Measurements from ENCODE around the gene PARP1.
"Not testable (repeated sequence)": the region's sequence is repeated elsewhere in the genome, so short reads cannot be mapped to it uniquely, and the experiment has no call there.

PARP1 gene

GRCh38 chr1:226351709-226352108 is 56.2 kb downstream of the PARP1 start:
- DNase-seq (ENCODE audit: low spot score), result no peak

- DNase-seq (ENCODE audit: low spot score), result no peak
These were observed 57.4 kb downstream of the PARP1 start for GRCh38 chr1:226350519-226350865.

- peak; percentile 67 for DNase-seq (ENCODE audit: low spot score)
These were observed 57.9 kb downstream of the PARP1 start for GRCh38 chr1:226349801-226350518.

- DNase-seq (ENCODE audit: low spot score), result no peak
These were observed 58.8 kb downstream of the PARP1 start for GRCh38 chr1:226349081-226349480.

DNA sequence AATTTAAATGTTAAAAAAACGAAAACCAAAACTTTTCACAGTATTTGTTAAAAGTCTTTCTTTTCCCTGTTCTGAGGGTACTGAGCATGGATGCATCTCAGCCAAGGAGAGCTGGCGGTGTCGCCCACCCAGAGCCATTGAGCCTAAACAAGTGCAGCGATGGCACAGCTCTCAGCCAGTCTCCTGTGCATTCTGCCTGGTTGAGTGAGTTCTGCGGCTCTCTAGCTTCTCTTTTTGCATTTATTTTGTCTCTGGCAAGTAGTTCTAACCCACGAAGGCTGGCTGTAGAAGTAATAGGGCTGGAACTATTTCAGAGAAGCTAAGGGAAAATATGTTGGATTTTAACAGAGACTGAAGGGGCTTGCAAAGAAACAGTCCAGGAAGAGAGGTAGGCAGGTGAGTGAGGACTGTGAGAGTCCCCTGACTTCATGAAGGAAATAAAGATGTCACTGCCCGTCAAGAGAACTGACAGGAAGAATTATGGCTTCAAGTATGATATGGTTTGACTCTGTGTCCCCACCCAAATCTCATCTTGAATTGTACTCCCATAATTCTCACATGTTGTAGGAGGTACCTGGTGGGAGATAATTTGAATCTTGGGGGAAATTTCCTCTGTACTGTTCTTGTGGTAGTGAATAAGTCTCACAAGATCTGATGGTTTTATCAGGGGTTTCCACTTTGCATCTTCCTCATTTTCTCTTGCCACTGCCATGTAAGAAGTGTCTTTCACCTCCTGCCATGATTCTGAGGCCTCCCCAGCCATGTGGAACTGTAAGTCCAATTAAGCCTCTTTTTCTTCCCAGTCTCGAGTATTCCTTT is 63.2 kb downstream of the PARP1 start:
- no peak for DNase-seq (ENCODE audit: low spot score)

DNA sequence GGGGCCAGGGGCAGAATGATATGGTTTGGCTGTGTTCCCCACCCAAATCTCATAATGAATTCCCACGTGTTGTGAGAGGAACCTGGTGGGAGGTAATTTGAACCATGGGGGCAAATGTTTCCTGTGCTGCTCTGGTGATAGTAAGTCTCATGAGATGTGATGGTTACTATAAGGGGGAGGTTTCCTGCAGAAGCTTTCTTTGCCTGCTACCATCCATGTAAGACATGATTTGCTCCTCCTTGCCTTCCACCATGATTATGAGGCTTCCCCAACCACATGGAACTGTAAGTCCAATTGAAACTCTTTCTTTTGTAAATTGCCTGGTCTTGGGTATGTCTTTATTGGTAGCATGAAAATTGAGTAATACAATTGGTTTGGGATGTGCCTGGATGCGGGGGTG is 65.2 kb downstream of the PARP1 start:
- no peak for DNase-seq (ENCODE audit: low spot score)

DNA sequence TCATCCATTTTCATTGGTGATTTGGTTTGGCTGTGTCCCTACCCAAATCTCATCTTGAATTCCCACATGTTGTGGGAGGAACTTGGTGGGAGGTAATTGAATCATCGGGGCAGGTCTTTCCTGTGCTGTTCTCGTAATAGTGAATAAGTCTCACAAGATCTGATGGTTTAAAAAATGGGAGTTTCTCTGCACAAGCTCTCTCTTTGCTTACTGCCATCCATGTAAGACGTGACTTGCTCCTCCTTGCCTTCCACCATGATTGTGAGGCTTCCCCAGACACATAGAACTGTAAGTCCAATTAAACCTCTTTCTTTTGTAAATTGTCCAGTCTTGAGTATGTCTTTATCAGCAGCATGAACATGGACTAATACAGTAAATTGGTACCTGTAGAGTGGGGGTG is 67.8 kb downstream of the PARP1 start:
- not testable (repeated sequence) for DNase-seq (ENCODE audit: low spot score)

DNA sequence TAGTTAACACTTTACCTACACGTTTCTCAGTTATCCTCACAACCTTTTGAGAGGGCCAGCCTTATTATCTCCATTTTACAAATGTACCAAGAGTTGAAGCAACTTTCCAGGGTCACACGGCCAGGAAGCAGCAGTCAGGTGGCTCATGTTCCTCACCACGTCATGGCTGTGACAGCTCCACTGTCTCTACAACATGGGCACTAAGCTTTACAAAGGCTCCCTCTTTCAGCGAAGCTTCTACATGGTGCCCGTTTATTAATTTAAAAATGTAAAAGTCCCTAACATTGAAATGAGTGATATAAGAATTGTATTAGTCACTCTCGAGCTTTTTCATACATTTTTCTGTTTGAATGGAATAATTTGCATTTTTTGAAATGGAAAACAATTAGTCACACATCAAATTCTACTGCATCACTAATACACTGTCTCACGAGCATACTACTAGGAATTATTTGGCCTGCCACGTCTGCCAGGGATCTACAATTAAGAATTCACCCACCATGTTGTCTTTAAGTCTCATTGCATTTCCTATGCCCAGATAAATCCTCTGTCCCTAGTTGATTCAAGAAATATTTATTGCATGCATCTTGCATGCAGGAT is 70.5 kb downstream of the PARP1 start:
- no peak for DNase-seq (ENCODE audit: low spot score)

- DNase-seq (ENCODE audit: low spot score), result no peak
These were observed 72.2 kb downstream of the PARP1 start for GRCh38 chr1:226335661-226336060.

DNA sequence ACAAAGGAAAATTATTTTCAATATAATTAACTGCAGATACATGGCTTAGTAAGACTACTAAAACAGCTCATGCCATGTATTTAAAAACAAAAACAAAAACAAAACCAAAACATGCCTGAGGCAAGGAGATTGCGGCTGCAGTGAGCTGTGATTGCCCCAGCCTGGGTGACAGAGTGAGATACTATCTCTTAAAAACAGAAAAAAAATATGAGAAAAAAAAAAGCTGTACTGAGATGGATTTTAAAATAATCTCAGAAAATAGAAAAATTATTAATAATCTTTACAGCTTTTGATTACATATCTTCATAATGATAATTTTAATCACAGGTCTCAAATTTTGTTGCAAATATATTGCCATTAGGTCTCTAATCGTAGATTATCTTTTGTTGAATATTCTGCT is 74.9 kb downstream of the PARP1 start:
- DNase-seq (ENCODE audit: low spot score), result no peak

DNA sequence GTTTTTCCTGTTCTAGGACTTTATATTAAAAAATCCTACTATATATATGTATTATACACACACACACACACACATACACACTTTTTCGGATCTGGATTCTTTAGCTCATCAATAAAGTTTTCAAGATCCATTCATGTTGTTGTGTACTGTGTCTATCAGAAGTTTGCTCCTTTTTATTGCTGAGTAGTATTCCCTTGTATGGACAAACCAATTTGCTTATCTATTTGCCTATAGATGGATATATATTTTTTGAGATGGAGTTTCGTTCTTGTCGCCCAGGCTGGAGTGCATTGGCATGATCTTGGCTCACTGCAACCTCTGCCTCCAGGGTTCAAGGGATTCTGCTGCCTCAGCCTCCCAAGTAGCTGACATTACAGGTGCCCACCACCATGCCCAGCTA is 78.7 kb downstream of the PARP1 start:
- DNase-seq (ENCODE audit: low spot score), result no peak

- no peak for DNase-seq (ENCODE audit: low spot score)
These were observed 80.1 kb downstream of the PARP1 start for GRCh38 chr1:226327761-226328162.

- no peak for DNase-seq (ENCODE audit: low spot score)
These were observed 82.7 kb downstream of the PARP1 start for GRCh38 chr1:226325178-226325577.

DNA sequence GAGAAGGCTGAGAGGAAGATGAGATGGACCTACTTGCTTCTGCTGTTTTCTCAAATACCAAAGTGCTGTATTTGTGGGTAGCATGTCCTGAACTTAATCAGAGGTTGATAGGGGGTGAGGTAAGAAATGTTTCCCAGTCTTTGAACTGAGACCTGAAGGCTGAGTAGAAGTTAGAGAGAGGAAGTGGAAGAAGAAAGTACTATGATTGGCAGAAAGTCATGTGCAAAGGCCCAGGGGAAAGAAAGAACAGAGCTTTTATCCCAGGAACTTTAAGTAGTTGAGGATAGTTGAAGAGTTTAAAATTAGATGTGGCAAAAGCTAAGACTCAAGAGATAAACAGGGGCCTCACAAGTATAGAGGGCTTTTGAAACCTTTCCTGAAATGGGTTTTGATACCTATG is 83.4 kb downstream of the PARP1 start:
- no peak for DNase-seq (ENCODE audit: low spot score)

DNA sequence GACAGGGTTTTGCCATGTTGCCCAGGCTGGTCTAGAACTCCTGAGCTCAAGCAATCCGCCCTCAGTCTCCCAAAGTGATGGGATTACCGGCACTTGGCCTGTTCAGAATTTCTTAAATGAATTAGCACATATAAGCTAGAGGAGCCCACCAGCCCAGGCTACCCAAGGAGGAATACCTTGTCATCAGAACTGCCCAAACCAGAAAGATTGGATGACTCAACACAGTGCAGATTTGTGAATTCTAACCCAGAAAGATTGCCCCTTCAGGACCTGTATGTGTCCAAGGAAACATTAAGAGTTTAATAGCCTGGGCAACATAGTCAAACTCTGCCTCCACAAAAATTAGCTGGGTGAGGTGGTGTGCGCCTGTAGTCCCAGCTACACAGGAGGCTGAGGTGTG is 84.9 kb downstream of the PARP1 start:
- no peak for DNase-seq (ENCODE audit: low spot score)

DNA sequence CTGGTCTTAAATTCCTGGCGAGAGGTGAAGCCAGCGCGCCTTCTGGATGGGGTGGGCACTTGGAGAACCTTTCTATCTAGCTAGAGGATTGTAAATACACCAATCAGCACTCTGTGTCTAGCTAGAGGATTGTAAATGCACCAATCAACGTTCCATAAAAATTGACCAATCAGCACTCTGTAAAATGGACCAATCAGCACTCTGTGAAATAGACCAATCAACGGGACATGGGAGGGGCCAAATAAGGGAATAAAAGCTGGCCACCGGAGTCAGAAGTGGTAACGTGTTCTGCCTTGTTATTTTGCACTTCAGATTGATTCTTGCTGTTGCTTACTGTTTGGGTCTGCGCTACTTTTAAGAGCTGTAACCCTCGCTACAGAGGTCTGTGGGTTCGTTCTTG is 87.0 kb downstream of the PARP1 start:
- DNase-seq (ENCODE audit: low spot score), result no peak

GRCh38 chr1:226318471-226318870 is 89.4 kb downstream of the PARP1 start:
- DNase-seq (ENCODE audit: low spot score), result no peak

GRCh38 chr1:226314055-226314454 is 93.8 kb downstream of the PARP1 start:
- no peak for DNase-seq (ENCODE audit: low spot score)

- DNase-seq (ENCODE audit: low spot score), result no peak
These were observed 95.8 kb downstream of the PARP1 start for GRCh38 chr1:226312065-226312464.

- no peak for DNase-seq (ENCODE audit: low spot score)
These were observed 96.5 kb downstream of the PARP1 start for GRCh38 chr1:226311376-226311775.
